CD14-positive monocyte (primary cell): ENCODE results near the gene ZBTB38. TPM values are rescaled to one million over a fixed set of nuclear protein-coding genes. Genes with fewer than 3 reads are reported as not detected.

Experiments
- DNase-seq, 3 donors: peaks; one replicate each; pipeline ENCODE4 v3.0.0-alpha.2; 2011 to 2022
- H2AFZ ChIP-seq: 2 replicates; pipeline ENCODE4 v1.6.0; 2012; ENCODE audit warnings: mild to moderate bottlenecking, low read depth, low read length, inconsistent platforms; ENCODE audit not compliant: insufficient read depth, poor library complexity, severe bottlenecking
- H3K27ac ChIP-seq, 2 donors: 1 replicate in 1 of 2; 2 replicates in 1 of 2; pipeline ENCODE4 v1.5.1; 2012 to 2013; ENCODE audit warnings: low read length in 2 of 2, control low read depth in 1 of 2, inconsistent platforms in 1 of 2, low read depth in 1 of 2, mild to moderate bottlenecking in 1 of 2
- H3K27me3 ChIP-seq, 2 donors: one replicate each; pipeline versions ENCODE4 v1.6.0 to v1.6.1; 2011 to 2013; ENCODE audit warnings: low read length in 2 of 2; ENCODE audit not compliant: control insufficient read depth in 2 of 2, insufficient read depth in 2 of 2
- H3K36me3 ChIP-seq, 2 donors: replicated peaks in 1 of 2; 1 replicate in 1 of 2; 2 replicates in 1 of 2; pipeline versions ENCODE4 v1.5.1 to v1.6.1; 2012 to 2013; ENCODE audit warnings: low read length in 2 of 2, control low read depth in 1 of 2, inconsistent platforms in 1 of 2, mild to moderate bottlenecking in 1 of 2; ENCODE audit not compliant: insufficient read depth in 2 of 2, control insufficient read depth in 1 of 2
- H3K4me1 ChIP-seq, 2 donors: 1 replicate in 1 of 2; 2 replicates in 1 of 2; pipeline versions ENCODE4 v1.5.1 to v1.6.1; 2012 to 2013; ENCODE audit warnings: low read length in 2 of 2, control low read depth in 1 of 2, inconsistent platforms in 1 of 2, mild to moderate bottlenecking in 1 of 2, moderate library complexity in 1 of 2; ENCODE audit not compliant: insufficient read depth in 2 of 2, control insufficient read depth in 1 of 2
- H3K4me2 ChIP-seq: replicated peaks from 2 replicates; pipeline ENCODE3; 2012; ENCODE audit warnings: low read length, moderate library complexity, mild to moderate bottlenecking; ENCODE audit not compliant: poor library complexity, severe bottlenecking; ENCODE audit errors: extremely low read depth
- H3K4me3 ChIP-seq, 3 experiments: fragments of 200-600 bp in 1 of 3; sonication (generic) in 1 of 3; replicated peaks in 1 of 3; 1 replicate in 2 of 3; 2 replicates in 1 of 3; pipeline ENCODE4 v1.5.1; 2011 to 2013; ENCODE audit warnings: low read length in 3 of 3, mild to moderate bottlenecking in 3 of 3, control low read depth in 2 of 3, low read depth in 2 of 3, inconsistent platforms in 1 of 3, moderate library complexity in 1 of 3
- H3K79me2 ChIP-seq: 2 replicates; pipeline ENCODE4 v1.6.0; 2012; ENCODE audit warnings: mild to moderate bottlenecking, control low read depth, inconsistent platforms, low read length, moderate library complexity; ENCODE audit not compliant: insufficient read depth
- H3K9ac ChIP-seq: 2 replicates; pipeline ENCODE4 v1.6.0; 2017; ENCODE audit warnings: low read length, mild to moderate bottlenecking; ENCODE audit not compliant: insufficient read depth, poor library complexity, severe bottlenecking
- H3K9me3 ChIP-seq, 2 donors: replicated peaks in 1 of 2; 1 replicate in 1 of 2; 2 replicates in 1 of 2; pipeline versions ENCODE4 v1.5.1 to v1.6.1; 2012 to 2013; ENCODE audit warnings: low read length in 2 of 2, control low read depth in 1 of 2; ENCODE audit not compliant: control insufficient read depth in 1 of 2, insufficient read depth in 1 of 2
- H4K20me1 ChIP-seq: 2 replicates; pipeline ENCODE4 v1.6.0; 2012; ENCODE audit warnings: mild to moderate bottlenecking, low read length, control low read depth, moderate library complexity; ENCODE audit not compliant: insufficient read depth
- H3K27ac Mint-ChIP-seq, 7 donors: one replicate each; pipeline ENCODE4 v1.8.0; 2020; ENCODE audit warnings: mild to moderate bottlenecking in 7 of 7, mixed read lengths in 7 of 7, moderate library complexity in 6 of 7, inconsistent platforms in 2 of 7
- H3K27me3 Mint-ChIP-seq, 3 donors: one replicate each; pipeline ENCODE4 v1.8.0; 2021 to 2022; ENCODE audit warnings: low read depth in 3 of 3, mild to moderate bottlenecking in 3 of 3, mixed read lengths in 3 of 3, moderate library complexity in 3 of 3, inconsistent platforms in 1 of 3
- H3K36me3 Mint-ChIP-seq, 2 donors: one replicate each; pipeline ENCODE4 v1.8.0; 2020; ENCODE audit warnings: mixed read lengths in 2 of 2, inconsistent platforms in 1 of 2, mild to moderate bottlenecking in 1 of 2
- H3K4me1 Mint-ChIP-seq: one replicate; pipeline ENCODE4 v1.8.0; 2020; ENCODE audit warnings: mild to moderate bottlenecking, mixed read lengths
- H3K4me3 Mint-ChIP-seq, 2 donors: one replicate each; pipeline ENCODE4 v1.8.0; 2020; ENCODE audit warnings: mild to moderate bottlenecking in 2 of 2, mixed read lengths in 2 of 2, moderate library complexity in 1 of 2
- H3K9me3 Mint-ChIP-seq, 7 donors: one replicate each; pipeline ENCODE4 v1.8.0; 2020 to 2022; ENCODE audit warnings: mixed read lengths in 7 of 7, mild to moderate bottlenecking in 6 of 7, moderate library complexity in 6 of 7, inconsistent platforms in 2 of 7
- WGBS: methylation state at CpG from one replicate; pipeline ENCODE4 v1.1.5; 2013; ENCODE audit warnings: missing lambda C conversion rate; ENCODE audit not compliant: insufficient coverage; 5-methylcytosine and 5-hydroxymethylcytosine counted together
- intact Hi-C, 2 donors: fragments of 100-400 bp; cut with micrococcal nuclease; formaldehyde crosslinking; loops; one replicate each; pipeline versions ENCODE4 v1.15.0 to v1.15.1; 2023
- polyA plus RNA-seq, 3 donors: library from polyadenylated mRNA; depleted of rRNA in 1 of 3; unstranded in 2 of 3; stranded (reverse) in 1 of 3; fragments of 300-500 nt in 2 of 3; fragments of >200 nt in 1 of 3; fragmentation: Illumina TruSeq in 2 of 3; gene quantifications; 1 replicate in 2 of 3; 2 replicates in 1 of 3; pipeline ENCODE4 v1.2.3, GENCODE V29; 2012 to 2021
- TF ChIP-seq, protein P1 (sequence below): fragments of 200-600 bp; IDR thresholded peaks from one replicate; pipeline ENCODE4 v1.8.0; 2022; ENCODE audit warnings: antibody characterized with exemption, mild to moderate bottlenecking

The ZBTB38 gene
- polyA plus RNA-seq, 3 donors: 3.9 to 28.5 (median 19.0) TPM

DNA sequence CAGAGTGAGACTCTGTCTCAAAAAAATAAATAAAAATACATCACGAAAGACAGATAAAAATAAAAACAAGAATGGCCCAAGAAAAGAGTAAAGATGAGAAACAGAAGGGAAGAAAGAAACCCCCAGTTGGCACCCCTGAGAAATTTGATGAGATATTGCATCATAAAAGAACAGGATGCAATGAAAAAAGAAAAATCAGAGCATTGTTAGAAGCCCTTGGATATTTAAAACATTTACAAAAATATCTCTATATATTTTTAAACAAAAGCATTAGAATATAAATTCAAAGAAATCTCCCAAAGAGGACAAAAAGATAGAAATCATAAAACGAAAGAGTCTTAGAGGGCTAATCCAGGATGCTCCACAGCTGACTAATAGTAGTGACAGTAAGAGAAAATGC lies 18.6 kb upstream of the ZBTB38 start:
- Mint-ChIP-seq H3K36me3 (no peaks in the 10 kb centered on the region), H3K27ac (no peak overlapping the region), H3K4me1 (peaks cover 9% of the 10 kb centered on the region), H3K9me3 (peaks cover 0 to 9% (median 4%) of the 10 kb centered on the region in 7 donors), H3K27me3 (peaks cover 0 to 2% (median 0%) of the 10 kb centered on the region in 3 donors), H3K4me3 (no peak overlapping the region)
- H3K27ac ChIP-seq: no peak overlapping the region
- H3K36me3 ChIP-seq: no peaks in the 10 kb centered on the region
- intact Hi-C loops: no loop called here
- no peak for DNase-seq
- H3K9me3 ChIP-seq: no peaks in the 10 kb centered on the region
- H3K9ac ChIP-seq: no peak overlapping the region
- no peak overlapping the region for H3K4me2 ChIP-seq
- TF ChIP-seq, protein P1, sequence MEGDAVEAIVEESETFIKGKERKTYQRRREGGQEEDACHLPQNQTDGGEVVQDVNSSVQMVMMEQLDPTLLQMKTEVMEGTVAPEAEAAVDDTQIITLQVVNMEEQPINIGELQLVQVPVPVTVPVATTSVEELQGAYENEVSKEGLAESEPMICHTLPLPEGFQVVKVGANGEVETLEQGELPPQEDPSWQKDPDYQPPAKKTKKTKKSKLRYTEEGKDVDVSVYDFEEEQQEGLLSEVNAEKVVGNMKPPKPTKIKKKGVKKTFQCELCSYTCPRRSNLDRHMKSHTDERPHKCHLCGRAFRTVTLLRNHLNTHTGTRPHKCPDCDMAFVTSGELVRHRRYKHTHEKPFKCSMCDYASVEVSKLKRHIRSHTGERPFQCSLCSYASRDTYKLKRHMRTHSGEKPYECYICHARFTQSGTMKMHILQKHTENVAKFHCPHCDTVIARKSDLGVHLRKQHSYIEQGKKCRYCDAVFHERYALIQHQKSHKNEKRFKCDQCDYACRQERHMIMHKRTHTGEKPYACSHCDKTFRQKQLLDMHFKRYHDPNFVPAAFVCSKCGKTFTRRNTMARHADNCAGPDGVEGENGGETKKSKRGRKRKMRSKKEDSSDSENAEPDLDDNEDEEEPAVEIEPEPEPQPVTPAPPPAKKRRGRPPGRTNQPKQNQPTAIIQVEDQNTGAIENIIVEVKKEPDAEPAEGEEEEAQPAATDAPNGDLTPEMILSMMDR: no peak
- no peaks in the 10 kb centered on the region for H3K27me3 ChIP-seq
- no peaks in the 10 kb centered on the region for H4K20me1 ChIP-seq
- H3K4me3 ChIP-seq: no peak overlapping the region
- H2AFZ ChIP-seq: no peak overlapping the region
- H3K4me1 ChIP-seq: peaks cover 6 to 8% of the 10 kb centered on the region in 2 donors
- 100% methylated on average over 1 of the region's 2 CpGs for WGBS
- H3K79me2 ChIP-seq: no peaks in the 10 kb centered on the region

DNA sequence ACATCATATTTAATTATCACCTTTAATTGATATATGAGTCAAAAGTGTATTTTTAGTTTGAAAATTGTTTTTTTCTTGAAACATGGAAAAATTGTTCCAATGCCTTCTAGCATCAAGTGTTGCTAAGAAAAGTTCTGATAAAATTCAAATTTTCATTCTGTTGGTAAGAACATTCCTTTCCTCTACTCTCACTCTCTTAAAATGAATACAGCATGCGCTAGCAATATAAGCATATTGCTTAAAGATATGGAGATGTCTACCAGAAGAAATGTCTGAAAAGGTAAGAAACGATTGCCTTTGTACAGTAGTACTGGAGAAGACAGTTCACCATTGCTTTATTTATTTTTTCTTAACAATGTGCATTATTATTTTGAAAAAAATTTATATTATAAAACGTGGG lies 17.6 kb upstream of the ZBTB38 start:
- no peaks in the 10 kb centered on the region for H3K9me3 ChIP-seq
- Mint-ChIP-seq H3K36me3 (no peaks in the 10 kb centered on the region), H3K4me3 (no peak overlapping the region), H3K9me3 (peaks cover 0 to 9% (median 4%) of the 10 kb centered on the region in 7 donors), H3K4me1 (peaks cover 9% of the 10 kb centered on the region), H3K27ac (no peak overlapping the region), H3K27me3 (no peaks in the 10 kb centered on the region)
- H3K79me2 ChIP-seq: no peaks in the 10 kb centered on the region
- H2AFZ ChIP-seq: no peak overlapping the region
- no peak overlapping the region for H3K27ac ChIP-seq
- no peak overlapping the region for H3K4me3 ChIP-seq
- H3K4me2 ChIP-seq: no peak overlapping the region
- TF ChIP-seq, protein P1: no peak
- no peaks in the 10 kb centered on the region for H4K20me1 ChIP-seq
- no CpG with 5 or more reads among the region's 3 CpGs for WGBS
- no peak for DNase-seq
- H3K9ac ChIP-seq: no peak overlapping the region
- intact Hi-C loops: no loop called here
- peaks cover 6 to 8% of the 10 kb centered on the region in 2 donors for H3K4me1 ChIP-seq
- no peaks in the 10 kb centered on the region for H3K36me3 ChIP-seq
- H3K27me3 ChIP-seq: no peaks in the 10 kb centered on the region
